Measurements from ENCODE around the gene JAG2.

The JAG2 gene

GRCh38 chr14:105167303-105168092 is 1.1 kb downstream of the JAG2 start:
- in situ Hi-C loops (cut with MboI; ENCODE audit: low sequenced_read_pairs) = no loop called here

- in situ Hi-C loops (cut with MboI; ENCODE audit: low sequenced_read_pairs) = no loop called here
Observed at GRCh38 chr14:105166571-105167302, 1.8 kb downstream of the JAG2 start.

- in situ Hi-C loops (cut with MboI; ENCODE audit: low sequenced_read_pairs) = no loop called here
Observed at GRCh38 chr14:105165761-105166485, 2.7 kb downstream of the JAG2 start.

GRCh38 chr14:105165134-105165704 is 3.4 kb downstream of the JAG2 start:
- in situ Hi-C loops (cut with MboI; ENCODE audit: low sequenced_read_pairs) = no loop called here

- in situ Hi-C loops (cut with MboI; ENCODE audit: low sequenced_read_pairs) = no loop called here
Observed at GRCh38 chr14:105163040-105163742, 5.4 kb downstream of the JAG2 start.

GRCh38 chr14:105162669-105162979 is 6.0 kb downstream of the JAG2 start:
- in situ Hi-C loops (cut with MboI; ENCODE audit: low sequenced_read_pairs) = no loop called here

GRCh38 chr14:105161964-105162668 is 6.5 kb downstream of the JAG2 start:
- in situ Hi-C loops (cut with MboI; ENCODE audit: low sequenced_read_pairs) = no loop called here

GRCh38 chr14:105161309-105161708 is 7.3 kb downstream of the JAG2 start:
- in situ Hi-C loops (cut with MboI; ENCODE audit: low sequenced_read_pairs) = no loop called here

GRCh38 chr14:105160776-105161175 is 7.8 kb downstream of the JAG2 start:
- in situ Hi-C loops (cut with MboI; ENCODE audit: low sequenced_read_pairs) = no loop called here

GRCh38 chr14:105159344-105159743 is 9.2 kb downstream of the JAG2 start:
- in situ Hi-C loops (cut with MboI; ENCODE audit: low sequenced_read_pairs) = no loop called here

GRCh38 chr14:105158794-105159193 is 9.8 kb downstream of the JAG2 start:
- in situ Hi-C loops (cut with MboI; ENCODE audit: low sequenced_read_pairs) = no loop called here

GRCh38 chr14:105157872-105158271 is 10.7 kb downstream of the JAG2 start:
- in situ Hi-C loops (cut with MboI; ENCODE audit: low sequenced_read_pairs) = no loop called here

GRCh38 chr14:105156414-105157375 is 11.9 kb downstream of the JAG2 start:
- in situ Hi-C loops (cut with MboI; ENCODE audit: low sequenced_read_pairs) = no loop called here

GRCh38 chr14:105155681-105156413 is 12.7 kb downstream of the JAG2 start:
- in situ Hi-C loops (cut with MboI; ENCODE audit: low sequenced_read_pairs) = no loop called here

GRCh38 chr14:105155071-105155651 is 13.4 kb downstream of the JAG2 start:
- in situ Hi-C loops (cut with MboI; ENCODE audit: low sequenced_read_pairs) = no loop called here

GRCh38 chr14:105154476-105154871 is 14.1 kb downstream of the JAG2 start:
- in situ Hi-C loops (cut with MboI; ENCODE audit: low sequenced_read_pairs) = no loop called here

GRCh38 chr14:105153739-105154475 is 14.7 kb downstream of the JAG2 start:
- in situ Hi-C loops (cut with MboI; ENCODE audit: low sequenced_read_pairs) = no loop called here
